Measurements from ENCODE around the gene CTIF. TPM values are rescaled to one million over a fixed set of nuclear protein-coding genes. Genes with fewer than 3 reads are reported as not detected.

Gene CTIF
- total RNA-seq, 4 donors from 2014 or later, result 29.0 to 61.5 (median 37.7) TPM

DNA sequence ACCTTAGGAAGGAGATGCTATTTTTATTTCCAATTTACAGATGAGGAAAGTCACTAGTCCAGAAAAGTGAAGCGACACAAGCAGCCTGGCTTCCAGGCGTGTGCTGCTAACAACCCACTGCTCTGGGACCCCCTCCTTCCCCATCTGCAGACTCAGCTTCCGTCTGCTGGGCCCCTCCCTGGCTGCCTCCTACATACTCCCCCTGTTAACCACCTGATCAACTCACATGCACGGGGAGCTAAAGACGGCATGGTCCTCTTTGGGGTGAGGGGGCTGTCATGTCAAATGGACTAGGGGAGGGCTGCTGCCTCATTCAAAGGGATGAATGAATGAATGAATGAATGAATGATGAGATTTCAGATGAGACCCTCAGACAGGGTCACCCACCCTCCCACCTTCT is 184.2 kb downstream of the CTIF start:
- no peak for TF ChIP-seq EP300 (IDR thresholded peaks at IDR 0.05)
- TF ChIP-seq POLR2AphosphoS5 (IDR thresholded peaks at IDR 0.05), result no peak
- no peak for TF ChIP-seq POLR2A (IDR thresholded peaks at IDR 0.05)
- TF ChIP-seq, protein P1, sequence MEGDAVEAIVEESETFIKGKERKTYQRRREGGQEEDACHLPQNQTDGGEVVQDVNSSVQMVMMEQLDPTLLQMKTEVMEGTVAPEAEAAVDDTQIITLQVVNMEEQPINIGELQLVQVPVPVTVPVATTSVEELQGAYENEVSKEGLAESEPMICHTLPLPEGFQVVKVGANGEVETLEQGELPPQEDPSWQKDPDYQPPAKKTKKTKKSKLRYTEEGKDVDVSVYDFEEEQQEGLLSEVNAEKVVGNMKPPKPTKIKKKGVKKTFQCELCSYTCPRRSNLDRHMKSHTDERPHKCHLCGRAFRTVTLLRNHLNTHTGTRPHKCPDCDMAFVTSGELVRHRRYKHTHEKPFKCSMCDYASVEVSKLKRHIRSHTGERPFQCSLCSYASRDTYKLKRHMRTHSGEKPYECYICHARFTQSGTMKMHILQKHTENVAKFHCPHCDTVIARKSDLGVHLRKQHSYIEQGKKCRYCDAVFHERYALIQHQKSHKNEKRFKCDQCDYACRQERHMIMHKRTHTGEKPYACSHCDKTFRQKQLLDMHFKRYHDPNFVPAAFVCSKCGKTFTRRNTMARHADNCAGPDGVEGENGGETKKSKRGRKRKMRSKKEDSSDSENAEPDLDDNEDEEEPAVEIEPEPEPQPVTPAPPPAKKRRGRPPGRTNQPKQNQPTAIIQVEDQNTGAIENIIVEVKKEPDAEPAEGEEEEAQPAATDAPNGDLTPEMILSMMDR (IDR thresholded peaks at IDR 0.05), result no peak
- H3K27ac ChIP-seq, result no peak overlapping the region
- DNase-seq (ENCODE audit: low spot score in 2 of 2), result no peak
- 94% methylated on average over 5 of the region's 5 CpGs for WGBS
- H3K9me3 ChIP-seq, result no peaks in the 10 kb centered on the region
- no peaks in the 10 kb centered on the region for H3K27me3 ChIP-seq
- peaks cover under 1% of the 10 kb centered on the region for H3K4me1 ChIP-seq
- H3K4me3 ChIP-seq, result no peak overlapping the region
- H3K36me3 ChIP-seq, result peaks cover 7% of the 10 kb centered on the region

- 92% methylated on average over 2 of the region's 2 CpGs for WGBS
- no peak for DNase-seq (ENCODE audit: low spot score in 2 of 2)
- Histone ChIP-seq H3K27ac (no peak overlapping the region), H3K27me3 (no peaks in the 10 kb centered on the region), H3K36me3 (peaks cover 3% of the 10 kb centered on the region), H3K9me3 (no peaks in the 10 kb centered on the region), H3K4me1 (peaks cover 8% of the 10 kb centered on the region), H3K4me3 (no peak overlapping the region)
- TF ChIP-seq POLR2A (IDR thresholded peaks at IDR 0.05), result no peak
- TF ChIP-seq EP300 (IDR thresholded peaks at IDR 0.05), result no peak
- TF ChIP-seq, protein P1 (IDR thresholded peaks at IDR 0.05), result no peak
- no peak for TF ChIP-seq POLR2AphosphoS5 (IDR thresholded peaks at IDR 0.05)
Observed at GRCh38 chr18:48723837-48724236, 185.0 kb downstream of the CTIF start.

DNA sequence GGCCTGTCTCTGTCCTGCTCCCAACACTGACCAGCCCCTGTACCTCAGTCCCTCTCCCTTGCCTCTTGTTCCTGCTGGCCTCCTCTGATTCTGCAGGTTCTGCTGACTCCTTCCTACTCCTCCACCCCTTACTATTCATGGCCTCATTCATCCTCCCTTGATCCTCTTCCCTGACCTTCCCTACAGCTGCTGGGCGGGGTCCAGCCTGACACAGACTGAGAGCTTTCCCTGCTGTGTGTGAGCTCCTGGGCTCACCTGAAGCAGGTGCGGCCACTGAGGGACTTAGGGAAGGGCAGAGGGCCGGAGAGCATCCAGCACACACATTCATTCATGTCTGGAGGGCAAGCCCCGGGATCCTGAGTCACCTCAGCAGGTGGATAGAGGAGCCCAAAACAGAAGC is 185.6 kb downstream of the CTIF start:
- H3K36me3 ChIP-seq, result no peaks in the 10 kb centered on the region
- no peak overlapping the region for H3K4me3 ChIP-seq
- H3K9me3 ChIP-seq, result no peaks in the 10 kb centered on the region
- H3K27me3 ChIP-seq, result no peaks in the 10 kb centered on the region
- no peak overlapping the region for H3K27ac ChIP-seq
- H3K4me1 ChIP-seq, result peaks cover 11% of the 10 kb centered on the region
- DNase-seq (ENCODE audit: low spot score in 2 of 2), result no peak
- 77% methylated on average over 4 of the region's 4 CpGs for WGBS
- TF ChIP-seq, protein P1 (IDR thresholded peaks at IDR 0.05), result no peak
- TF ChIP-seq POLR2A (IDR thresholded peaks at IDR 0.05), result no peak
- no peak for TF ChIP-seq EP300 (IDR thresholded peaks at IDR 0.05)
- TF ChIP-seq POLR2AphosphoS5 (IDR thresholded peaks at IDR 0.05), result no peak

GRCh38 chr18:48724939-48725338 is 186.1 kb downstream of the CTIF start:
- no peaks in the 10 kb centered on the region for H3K9me3 ChIP-seq
- DNase-seq (ENCODE audit: low spot score in 2 of 2), result no peak
- no peak overlapping the region for H3K27ac ChIP-seq
- no peak overlapping the region for H3K4me3 ChIP-seq
- H3K27me3 ChIP-seq, result no peaks in the 10 kb centered on the region
- peaks cover 11% of the 10 kb centered on the region for H3K4me1 ChIP-seq
- WGBS, result 70% methylated on average over 5 of the region's 5 CpGs
- no peaks in the 10 kb centered on the region for H3K36me3 ChIP-seq
- TF ChIP-seq POLR2AphosphoS5 (IDR thresholded peaks at IDR 0.05), result no peak
- TF ChIP-seq POLR2A (IDR thresholded peaks at IDR 0.05), result no peak
- TF ChIP-seq EP300 (IDR thresholded peaks at IDR 0.05), result no peak
- TF ChIP-seq, protein P1 (IDR thresholded peaks at IDR 0.05), result no peak

DNA sequence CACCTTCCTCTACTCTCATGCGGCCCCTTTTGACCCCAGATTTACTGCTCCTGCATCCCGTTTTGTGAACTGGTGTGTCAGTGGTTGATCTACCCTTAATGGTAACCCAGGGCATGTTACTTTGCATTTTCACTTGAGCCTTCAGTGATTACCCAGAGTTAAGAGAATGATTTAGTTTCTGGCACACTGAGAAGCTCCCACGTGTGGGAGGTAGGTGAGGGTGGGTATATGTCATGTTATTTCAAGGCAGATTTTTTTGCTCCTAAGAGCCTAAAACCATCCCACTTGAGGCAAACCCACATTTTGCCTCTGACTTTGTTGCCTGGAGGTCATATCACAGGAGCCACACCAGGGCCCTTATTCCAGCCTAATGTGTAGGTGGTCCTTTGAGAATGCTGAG is 186.7 kb downstream of the CTIF start:
- no peaks in the 10 kb centered on the region for H3K36me3 ChIP-seq
- DNase-seq (ENCODE audit: low spot score in 2 of 2), result no peak
- WGBS, result 90% methylated on average over 3 of the region's 3 CpGs
- TF ChIP-seq POLR2AphosphoS5 (IDR thresholded peaks at IDR 0.05) (no peak), EP300 (IDR thresholded peaks at IDR 0.05) (no peak), POLR2A (IDR thresholded peaks at IDR 0.05) (no peak)
- TF ChIP-seq, protein P1 (IDR thresholded peaks at IDR 0.05), result no peak
- H3K27me3 ChIP-seq, result no peaks in the 10 kb centered on the region
- H3K4me3 ChIP-seq, result no peak overlapping the region
- H3K4me1 ChIP-seq, result peaks cover 11% of the 10 kb centered on the region
- H3K27ac ChIP-seq, result no peak overlapping the region
- no peaks in the 10 kb centered on the region for H3K9me3 ChIP-seq
